Tongue (tissue), 3 donors: Measurements from ENCODE around the gene CSNK1G1. TPM values are rescaled to one million over a fixed set of nuclear protein-coding genes. Genes with fewer than 3 reads are reported as not detected.
"Not testable (repeated sequence)": the region's sequence is repeated elsewhere in the genome, so short reads cannot be mapped to it uniquely, and the experiment has no call there.

Experiments
- DNase-seq: peaks from one replicate; pipeline ENCODE4 v3.0.0-alpha.2; 2015
- small RNA-seq: library from RNA; depleted of rRNA; stranded (forward); fragments of <200 nt; gene quantifications from one replicate; pipeline ENCODE3, GENCODE V24; 2014; ENCODE audit warnings: low replicate concordance
- total RNA-seq: library from RNA; depleted of rRNA; stranded (reverse); fragments of >200 nt; gene quantifications from one replicate; pipeline ENCODE4 v1.2.3, GENCODE V29; 2014

The CSNK1G1 gene
- total RNA-seq, 1 donor from 2014 or later: 18.8 TPM

GRCh38 chr15:64133623-64134344 lies 222.2 kb downstream of the CSNK1G1 start:
- DNase-seq: no peak

GRCh38 chr15:64132217-64132616 lies 223.8 kb downstream of the CSNK1G1 start:
- DNase-seq: no peak

GRCh38 chr15:64131547-64131946 lies 224.4 kb downstream of the CSNK1G1 start:
- no peak for DNase-seq

- no peak for DNase-seq
These were observed 225.8 kb downstream of the CSNK1G1 start for GRCh38 chr15:64130159-64130558.

- no peak for DNase-seq
These were observed 228.3 kb downstream of the CSNK1G1 start for GRCh38 chr15:64127521-64128270.

GRCh38 chr15:64125978-64126377 lies 230.0 kb downstream of the CSNK1G1 start:
- DNase-seq: no peak

- DNase-seq: no peak
These were observed 233.0 kb downstream of the CSNK1G1 start for GRCh38 chr15:64122936-64123351.

GRCh38 chr15:64122444-64122843 lies 233.5 kb downstream of the CSNK1G1 start:
- no peak for DNase-seq

- DNase-seq: no peak
These were observed 234.4 kb downstream of the CSNK1G1 start for GRCh38 chr15:64121614-64122013.

- DNase-seq: not testable (repeated sequence)
These were observed 235.7 kb downstream of the CSNK1G1 start for GRCh38 chr15:64120322-64120721.

- no peak for DNase-seq
These were observed 238.1 kb downstream of the CSNK1G1 start for GRCh38 chr15:64117759-64118487.

Small RNA genes lying within 50 kb of the gene (small RNA-seq; reads per million reads assigned to genes)
- gene RF00554: not detected

Other genes starting within 250 kb of the CSNK1G1 start
- 1.7 TPM for gene SNX22, start 204.4 kb downstream of the CSNK1G1 start, total RNA-seq
- gene PPIB, start 193.2 kb downstream of the CSNK1G1 start, total RNA-seq: 177 TPM
- gene PCLAF, start 25.3 kb upstream of the CSNK1G1 start, total RNA-seq: 12.0 TPM
- 16.6 TPM for gene TRIP4, start 31.7 kb upstream of the CSNK1G1 start, total RNA-seq
- 19.6 TPM for gene ZNF609, start 104.4 kb upstream of the CSNK1G1 start, total RNA-seq